LoVo (cell line): ENCODE data around the gene REX1BD.

Experiments used
- DNase-seq: peaks from one replicate; pipeline ENCODE4 v3.0.0-alpha.2; 2016; ENCODE audit warnings: low spot score

Gene REX1BD

GRCh38 chr19:18613589-18614234 is 25.1 kb downstream of the REX1BD start:
- no peak for DNase-seq

DNA sequence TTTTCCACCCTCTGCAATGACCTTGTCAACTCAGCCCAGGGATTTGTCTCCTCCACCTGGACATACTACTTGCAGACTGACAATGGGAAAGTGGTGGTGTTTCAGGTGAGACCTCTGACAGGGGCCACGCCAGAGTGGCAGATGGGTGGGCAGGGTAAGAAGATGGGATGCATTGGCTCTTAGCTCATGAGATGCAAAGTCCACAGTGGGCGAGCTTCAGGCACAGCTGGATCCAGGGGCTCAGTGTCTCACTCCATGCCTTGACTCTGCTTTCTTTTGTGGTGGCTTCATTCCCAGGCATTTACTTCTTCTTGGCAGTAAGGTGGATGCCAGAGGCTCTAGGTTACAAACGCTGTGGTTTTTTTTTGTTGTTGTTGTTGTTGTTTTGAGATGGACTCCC is 27.4 kb downstream of the REX1BD start:
- DNase-seq = no peak

- no peak for DNase-seq
These were observed 29.0 kb downstream of the REX1BD start for GRCh38 chr19:18617562-18617961.

DNA sequence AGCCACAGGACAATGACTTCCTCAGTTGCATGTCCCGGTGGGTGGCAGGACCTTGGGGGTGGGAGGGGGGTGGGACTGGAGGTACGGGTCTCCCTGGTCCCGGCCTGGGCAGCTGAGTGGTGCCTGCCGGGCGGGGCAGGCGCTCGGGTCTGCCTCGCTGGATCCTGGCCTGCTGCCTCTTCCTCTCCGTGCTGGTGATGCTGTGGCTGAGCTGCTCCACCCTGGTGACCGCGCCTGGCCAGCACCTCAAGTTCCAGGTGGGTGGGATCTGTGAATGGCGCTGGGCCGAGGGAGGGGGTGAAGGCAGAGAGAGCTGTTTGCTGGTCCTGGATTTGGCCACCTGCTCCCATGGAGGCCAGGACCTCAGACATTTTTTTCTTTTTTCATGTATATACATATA is 29.6 kb downstream of the REX1BD start:
- DNase-seq = no peak

DNA sequence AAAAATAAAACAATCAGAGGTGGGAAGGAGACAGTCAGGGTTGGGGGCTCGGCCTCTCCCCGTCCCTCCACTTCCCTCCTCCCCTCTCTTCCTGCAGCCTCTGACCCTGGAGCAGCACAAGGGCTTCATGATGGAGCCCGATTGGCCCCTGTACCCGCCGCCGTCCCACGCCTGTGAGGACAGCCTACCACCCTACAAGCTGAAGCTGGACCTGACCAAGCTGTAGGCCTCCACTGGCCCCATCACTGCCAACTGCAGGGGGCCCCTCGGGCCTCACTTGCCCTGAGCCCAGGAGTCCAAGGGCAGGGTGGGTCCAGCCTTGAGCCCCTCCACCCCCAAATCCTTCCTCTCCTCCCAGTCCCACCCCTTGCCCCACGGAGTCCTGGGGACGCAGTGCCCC is 31.7 kb downstream of the REX1BD start:
- no peak for DNase-seq

- DNase-seq = no peak
These were observed 32.3 kb downstream of the REX1BD start for GRCh38 chr19:18620902-18621301.

DNA sequence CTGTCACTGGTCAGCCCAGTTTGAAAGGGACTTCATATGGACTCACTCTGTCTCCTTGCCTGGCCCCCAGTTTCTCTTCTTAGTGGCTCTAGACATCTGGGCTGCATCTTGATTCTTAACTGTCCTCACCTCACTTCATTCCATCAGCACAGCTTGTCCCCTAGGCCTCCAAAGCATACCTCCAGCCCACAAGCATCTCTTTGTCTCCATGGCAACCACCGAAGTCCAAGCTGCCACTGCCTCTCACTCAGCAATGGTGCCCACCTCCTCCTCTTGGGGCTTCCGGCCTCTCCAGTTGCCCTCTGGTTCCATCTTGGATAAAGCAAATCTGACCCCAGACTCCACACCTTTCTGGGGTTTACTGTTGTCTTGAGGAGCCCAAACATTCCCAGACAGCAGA is 38.3 kb downstream of the REX1BD start:
- DNase-seq = no peak

- no peak for DNase-seq
These were observed 40.8 kb downstream of the REX1BD start for GRCh38 chr19:18629166-18630088.

DNA sequence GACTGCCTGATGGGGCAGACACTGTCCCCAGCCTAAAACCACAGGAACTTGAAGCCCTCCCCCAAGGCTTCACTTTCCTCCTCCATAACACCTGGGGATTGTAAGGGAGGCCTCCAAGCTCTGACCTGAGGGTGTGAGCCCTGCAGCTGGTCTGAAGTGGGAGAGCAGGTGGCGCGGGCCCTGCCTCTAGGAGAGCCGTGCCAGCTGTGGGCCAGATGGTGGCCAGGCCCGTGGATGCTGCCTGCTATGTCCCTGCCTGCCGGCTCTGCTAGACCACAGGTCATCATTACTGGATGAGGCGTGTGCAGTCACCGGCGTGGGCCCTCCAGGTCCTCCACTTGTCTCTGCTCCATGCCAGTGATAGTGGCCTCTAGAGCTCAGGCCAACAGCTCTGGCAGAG is 44.7 kb downstream of the REX1BD start:
- DNase-seq = no peak

DNA sequence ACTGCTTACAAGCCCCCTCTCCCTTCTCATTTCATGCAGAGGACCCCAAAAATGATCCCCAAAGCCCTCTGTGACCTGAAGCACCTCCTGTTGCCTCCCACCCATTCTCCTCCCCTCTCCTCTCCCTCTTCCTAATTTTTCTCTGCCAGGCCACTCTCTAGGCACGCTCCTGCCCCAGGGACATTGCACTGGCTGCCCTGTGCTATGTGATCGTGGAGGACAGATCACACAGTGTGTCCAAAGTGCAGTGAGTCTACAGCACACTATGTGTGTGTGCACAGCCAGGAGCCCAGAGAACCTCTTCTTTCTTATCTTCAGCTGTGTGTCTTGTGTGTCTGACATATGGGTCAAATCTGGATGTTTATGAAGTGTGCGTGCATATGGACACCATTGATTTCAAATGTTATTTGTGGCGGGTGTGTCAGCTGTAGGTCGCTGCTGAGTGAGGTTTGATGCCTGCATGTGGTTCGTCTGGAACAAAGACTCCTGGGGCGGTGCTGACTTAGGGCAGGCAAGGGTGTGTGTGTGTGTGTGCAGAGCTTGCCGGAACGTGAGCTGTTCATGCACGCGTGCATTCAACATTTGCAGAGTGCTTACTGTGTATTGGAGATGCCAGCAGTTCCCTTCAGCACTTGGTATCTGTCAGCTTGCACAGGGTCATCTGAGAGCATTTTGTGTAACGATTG is 46.2 kb downstream of the REX1BD start:
- DNase-seq = no peak

DNA sequence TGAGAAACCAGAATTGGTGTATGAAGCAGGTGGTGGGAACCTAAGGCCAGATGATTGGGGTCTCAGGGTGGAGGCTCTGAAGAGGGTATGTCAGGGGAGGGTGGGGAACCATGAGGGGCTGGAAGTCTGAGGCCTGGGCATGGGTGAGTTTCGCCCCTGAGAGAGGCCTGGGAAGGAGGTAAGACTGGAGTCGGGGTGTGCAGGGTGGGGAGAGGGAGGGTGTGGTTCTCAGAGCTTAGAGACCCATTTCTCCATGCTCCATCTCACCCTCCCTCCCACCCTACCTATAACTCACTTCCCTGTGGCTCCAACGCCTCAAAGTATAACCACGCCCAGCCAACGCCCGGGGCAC is 47.2 kb downstream of the REX1BD start:
- DNase-seq = no peak

DNA sequence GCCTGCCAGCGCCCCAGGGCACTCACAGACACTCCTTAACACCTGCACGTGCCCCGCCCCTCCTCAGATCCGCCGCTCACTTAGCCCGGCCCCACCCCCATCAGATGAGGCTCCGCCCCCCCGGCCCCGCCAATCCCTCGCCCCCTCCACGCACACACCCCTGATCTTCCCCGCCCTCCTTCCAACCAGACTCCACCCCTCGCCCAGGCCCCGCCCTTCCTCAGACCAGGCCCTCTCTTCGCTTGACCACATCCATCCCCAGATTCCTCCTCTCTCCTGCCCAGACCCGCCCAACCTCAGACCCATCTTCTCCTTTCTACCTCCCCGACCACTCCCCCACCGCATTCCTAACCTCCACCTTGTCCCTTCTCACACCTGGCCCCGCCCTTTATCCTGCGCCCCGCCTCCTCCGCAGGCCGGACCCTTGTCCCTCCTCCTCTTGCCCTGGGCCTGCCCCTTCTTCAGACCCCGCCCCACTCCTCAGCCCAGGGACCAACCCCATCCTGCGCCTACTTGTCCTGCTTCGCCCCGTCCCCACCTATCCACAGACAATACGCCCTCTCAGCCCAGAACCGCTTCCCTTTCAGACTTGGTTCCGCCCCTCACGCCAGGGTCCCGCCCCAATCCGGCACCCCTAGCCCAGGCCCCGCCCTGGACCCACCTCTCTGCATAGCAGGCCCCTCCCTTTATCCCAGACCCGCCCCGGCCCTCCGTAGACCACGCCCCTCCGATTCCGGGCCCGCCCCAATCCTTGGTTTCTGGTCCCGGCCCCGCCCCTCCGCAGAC is 47.8 kb downstream of the REX1BD start:
- DNase-seq = peak; percentile 97

DNA sequence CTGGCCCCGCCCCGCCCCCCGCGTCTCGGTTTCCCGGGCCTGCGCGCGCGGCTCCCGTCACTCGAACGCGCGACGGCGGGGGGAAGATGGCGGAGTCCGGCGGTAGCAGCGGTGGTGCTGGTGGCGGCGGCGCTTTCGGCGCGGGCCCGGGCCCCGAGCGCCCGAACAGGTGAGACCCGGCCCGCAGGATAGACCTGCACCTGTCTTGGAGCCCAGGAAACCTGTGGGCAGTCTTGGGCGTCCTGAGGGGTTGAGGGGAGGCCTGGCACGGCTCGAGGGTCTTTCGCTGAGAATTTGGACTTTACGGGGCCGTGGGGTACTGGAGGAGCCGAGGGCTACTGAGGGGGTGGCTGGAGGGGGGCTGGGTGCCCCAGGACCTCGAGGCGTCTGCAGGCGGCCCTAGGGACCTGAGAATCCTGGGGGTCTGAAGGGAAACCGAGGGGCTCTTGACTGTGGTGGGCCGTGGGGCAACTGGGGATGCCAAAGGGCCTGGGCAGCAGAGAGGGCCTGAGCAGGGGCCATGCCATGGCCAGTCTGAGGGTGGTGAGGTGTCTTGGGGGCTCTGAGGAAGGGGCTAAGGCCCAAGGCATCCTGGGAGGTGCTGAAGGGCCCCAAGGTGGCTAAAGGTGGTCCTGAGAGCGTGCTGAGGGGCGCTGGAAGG is 48.5 kb downstream of the REX1BD start, which contains the start of gene KLHL26:
KLHL26 (plus strand) TSS at position 60 of the 661 bp plus-strand sequence; CDS start at position 87, 27 bp downstream.
- no peak for DNase-seq

- DNase-seq = peak; percentile 46
These were observed 49.4 kb downstream of the REX1BD start for GRCh38 chr19:18637673-18638630.

DNA sequence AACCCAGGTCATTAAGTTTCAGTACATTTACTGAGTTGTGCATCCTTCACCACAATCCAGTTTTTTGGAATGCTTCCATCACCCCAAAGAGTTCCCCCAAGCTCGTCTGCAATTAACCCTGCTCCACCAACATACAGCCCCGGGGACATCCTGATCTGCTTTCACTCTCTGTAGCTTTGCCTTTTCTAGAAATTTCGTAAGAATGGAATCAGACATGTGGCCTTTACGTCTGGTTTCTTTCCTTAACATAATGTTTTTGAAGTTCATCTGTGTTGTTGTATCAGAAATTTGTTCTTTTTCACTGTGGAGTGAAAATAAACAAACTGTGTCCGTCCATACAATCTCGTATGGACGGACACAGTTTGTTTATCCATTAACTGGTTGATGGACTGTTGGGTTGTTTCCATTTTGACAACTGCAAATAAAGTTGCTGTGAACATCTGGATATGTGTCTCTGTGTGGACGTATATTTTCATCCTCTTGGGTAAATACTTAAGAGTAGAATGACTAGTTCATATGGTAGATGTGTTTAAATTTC is 51.2 kb downstream of the REX1BD start:
- no peak for DNase-seq
